Upper lobe of left lung (tissue), 4 donors: ENCODE measurements around the gene CCDC142.

Source experiments
- POLR2A ChIP-seq, 4 donors: fragments of 450-650 bp; IDR thresholded peaks; one replicate each; pipeline ENCODE4 v1.5.1; 2016 to 2017; ENCODE audit warnings: antibody characterized with exemption in 4 of 4, mild to moderate bottlenecking in 2 of 4
- POLR2AphosphoS5 ChIP-seq, 2 donors: sonication (generic); formaldehyde crosslinking; IDR thresholded peaks; one replicate each; pipeline ENCODE4 v1.5.1; 2017; ENCODE audit warnings: antibody characterized with exemption in 2 of 2
- TF ChIP-seq, protein P1 (sequence below), 6 experiments: fragments of 450-650 bp in 4 of 6; fragments of 200-600 bp in 2 of 6; sonication (generic) in 2 of 6; IDR thresholded peaks; one replicate each; pipeline ENCODE4 v1.5.1; 2016 to 2019; ENCODE audit warnings: antibody characterized with exemption in 6 of 6

DNA sequence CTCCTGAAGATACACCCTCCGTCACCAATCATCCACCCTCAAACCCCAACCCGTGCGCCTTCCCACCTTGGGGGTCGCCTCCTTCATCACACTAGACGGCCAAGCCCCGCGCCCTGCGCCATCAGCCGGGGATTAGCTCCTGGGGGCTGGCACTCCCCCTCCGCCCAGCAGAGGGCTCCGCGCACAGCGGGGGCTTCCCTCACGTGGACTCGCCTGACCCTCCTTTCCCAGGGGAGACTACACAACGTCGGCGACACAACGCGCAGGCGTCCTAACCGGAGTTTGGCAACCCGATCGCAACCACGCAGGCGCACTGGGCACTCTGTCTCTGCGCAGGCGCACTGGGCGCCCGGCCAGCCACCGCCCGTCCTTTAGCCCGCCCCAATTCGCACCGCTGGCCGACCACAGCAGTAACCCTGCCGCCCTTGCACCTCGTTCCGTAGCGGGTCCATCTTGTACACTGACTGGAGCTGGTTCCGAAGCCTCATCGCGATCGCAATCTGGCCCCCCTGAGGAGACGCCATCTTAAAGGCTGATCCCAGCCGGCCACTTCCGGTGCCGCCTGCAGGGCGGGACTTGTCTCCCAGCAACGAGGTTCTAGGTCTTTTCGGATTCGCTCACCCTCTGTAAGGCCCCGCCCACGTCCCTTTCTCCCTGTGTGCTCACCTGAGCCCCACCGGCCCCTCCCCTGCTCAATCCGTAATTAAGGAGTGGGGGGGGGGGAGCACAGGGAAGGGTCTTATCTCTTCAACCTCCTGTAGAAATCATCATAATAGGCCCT lies 24.5 kb upstream of the CCDC142 start, which contains the start of gene PCGF1:
- TF ChIP-seq, protein P1, sequence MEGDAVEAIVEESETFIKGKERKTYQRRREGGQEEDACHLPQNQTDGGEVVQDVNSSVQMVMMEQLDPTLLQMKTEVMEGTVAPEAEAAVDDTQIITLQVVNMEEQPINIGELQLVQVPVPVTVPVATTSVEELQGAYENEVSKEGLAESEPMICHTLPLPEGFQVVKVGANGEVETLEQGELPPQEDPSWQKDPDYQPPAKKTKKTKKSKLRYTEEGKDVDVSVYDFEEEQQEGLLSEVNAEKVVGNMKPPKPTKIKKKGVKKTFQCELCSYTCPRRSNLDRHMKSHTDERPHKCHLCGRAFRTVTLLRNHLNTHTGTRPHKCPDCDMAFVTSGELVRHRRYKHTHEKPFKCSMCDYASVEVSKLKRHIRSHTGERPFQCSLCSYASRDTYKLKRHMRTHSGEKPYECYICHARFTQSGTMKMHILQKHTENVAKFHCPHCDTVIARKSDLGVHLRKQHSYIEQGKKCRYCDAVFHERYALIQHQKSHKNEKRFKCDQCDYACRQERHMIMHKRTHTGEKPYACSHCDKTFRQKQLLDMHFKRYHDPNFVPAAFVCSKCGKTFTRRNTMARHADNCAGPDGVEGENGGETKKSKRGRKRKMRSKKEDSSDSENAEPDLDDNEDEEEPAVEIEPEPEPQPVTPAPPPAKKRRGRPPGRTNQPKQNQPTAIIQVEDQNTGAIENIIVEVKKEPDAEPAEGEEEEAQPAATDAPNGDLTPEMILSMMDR (IDR thresholded peaks at IDR 0.05) = peak in 5 of 6 experiments; percentile 33 to 67 (median 42)
- TF ChIP-seq POLR2A (IDR thresholded peaks at IDR 0.05) = peak in 2 of 4 donors; percentile 63 to 79
- TF ChIP-seq POLR2AphosphoS5 (IDR thresholded peaks at IDR 0.05) = peak; percentile 79 to 96
